ENCODE data around the gene ZNF761. TPM values are rescaled to one million over a fixed set of nuclear protein-coding genes. Genes with fewer than 3 reads are reported as not detected.
"Not testable (repeated sequence)": the region's sequence is repeated elsewhere in the genome, so short reads cannot be mapped to it uniquely, and the experiment has no call there.

ZNF761 gene
- total RNA-seq, 1 experiment from 2014 or later = 32.7 TPM

- not testable (repeated sequence) for H2BK12ac ChIP-seq (ENCODE audit: insufficient read length, low read depth, low read length); H3K4me2 ChIP-seq (ENCODE audit: insufficient read depth, insufficient read length, low read length); H2BK5ac ChIP-seq (ENCODE audit: insufficient read length, low read length); H3K79me1 ChIP-seq (ENCODE audit: insufficient read depth, low read depth, low read length, poor library complexity, severe bottlenecking); H3K27ac ChIP-seq (ENCODE audit: insufficient read length, low read depth, low read length); H2BK120ac ChIP-seq (ENCODE audit: low read depth, low read length, poor library complexity, severe bottlenecking); H3K27me3 ChIP-seq (ENCODE audit: insufficient read depth, low read length); H3K56ac ChIP-seq (ENCODE audit: insufficient read length, low read depth, low read length); H3K79me2 ChIP-seq (ENCODE audit: insufficient read depth, low read length); H3K4me3 Mint-ChIP-seq; H3K27me3 Mint-ChIP-seq (ENCODE audit: low read depth); H3K4me1 ChIP-seq (ENCODE audit: insufficient read depth, low read length); H3K23ac ChIP-seq (ENCODE audit: insufficient read length, low read depth, low read length); DNase-seq; H2BK20ac ChIP-seq (ENCODE audit: low read depth, low read length, poor library complexity, severe bottlenecking); H3K9ac ChIP-seq (ENCODE audit: extremely low read depth, insufficient read length, low read length); H2AK5ac ChIP-seq (ENCODE audit: insufficient read length, low read length); H3K18ac ChIP-seq (ENCODE audit: insufficient read length, low read depth, low read length); H3K14ac ChIP-seq (ENCODE audit: insufficient read depth, low read length); H3K27ac Mint-ChIP-seq; H4K5ac ChIP-seq (ENCODE audit: insufficient read length, low read depth, low read length); H3K4me1 Mint-ChIP-seq; H4K20me1 ChIP-seq (ENCODE audit: control insufficient read depth, insufficient read depth, insufficient read length); H4K8ac ChIP-seq (replicated peaks; ENCODE audit: insufficient read length, low read depth, low read length); H4K91ac ChIP-seq (ENCODE audit: insufficient read length, low read depth, low read length); H3K23me2 ChIP-seq (ENCODE audit: insufficient read length, low read depth, low read length, poor library complexity, severe bottlenecking); H3T11ph ChIP-seq (ENCODE audit: low read length); H3K9me3 ChIP-seq (ENCODE audit: control insufficient read depth, low read depth, low read length); H3K4ac ChIP-seq (ENCODE audit: low read depth, low read length); H2BK15ac ChIP-seq (ENCODE audit: low read depth, low read length); H2AFZ ChIP-seq (ENCODE audit: low read length)
- H3K36me3 Mint-ChIP-seq (ENCODE audit: insufficient read depth in 1 of 3, low read depth in 3 of 3) = peaks cover 14 to 24% (median 23%) of the 10 kb centered on the region in 3 experiments
- no CpG with 5 or more reads among the region's 4 CpGs for WGBS (ENCODE audit: extremely low coverage, insufficient read length, low lambda C conversion rate)
- peaks cover 5 to 13% of the 10 kb centered on the region in 2 experiments; a peak in 3 of 5 replicates for H3K9me3 Mint-ChIP-seq
These were observed 66.2 kb downstream of the ZNF761 start for GRCh38 chr19:53498024-53498395.

GRCh38 chr19:53503151-53503550 lies 71.4 kb downstream of the ZNF761 start:
- not testable (repeated sequence) for H2BK20ac ChIP-seq (ENCODE audit: low read depth, low read length, poor library complexity, severe bottlenecking); H3K79me1 ChIP-seq (ENCODE audit: insufficient read depth, low read depth, low read length, poor library complexity, severe bottlenecking); H3K18ac ChIP-seq (ENCODE audit: insufficient read length, low read depth, low read length); H2AFZ ChIP-seq (ENCODE audit: low read length); H3K23ac ChIP-seq (ENCODE audit: insufficient read length, low read depth, low read length); H2AK5ac ChIP-seq (ENCODE audit: insufficient read length, low read length); H2BK15ac ChIP-seq (ENCODE audit: low read depth, low read length); H2BK120ac ChIP-seq (ENCODE audit: low read depth, low read length, poor library complexity, severe bottlenecking); H3K56ac ChIP-seq (ENCODE audit: insufficient read length, low read depth, low read length); H3K36me3 Mint-ChIP-seq (ENCODE audit: insufficient read depth in 1 of 3, low read depth in 3 of 3); H4K20me1 ChIP-seq (ENCODE audit: control insufficient read depth, insufficient read depth, insufficient read length); H3K23me2 ChIP-seq (ENCODE audit: insufficient read length, low read depth, low read length, poor library complexity, severe bottlenecking); H4K5ac ChIP-seq (ENCODE audit: insufficient read length, low read depth, low read length); H3K27me3 ChIP-seq (ENCODE audit: insufficient read depth, low read length); H3K9me3 ChIP-seq (ENCODE audit: control insufficient read depth, low read depth, low read length); H3T11ph ChIP-seq (ENCODE audit: low read length); H3K9ac ChIP-seq (ENCODE audit: extremely low read depth, insufficient read length, low read length); H3K4me1 ChIP-seq (ENCODE audit: insufficient read depth, low read length); H2BK5ac ChIP-seq (ENCODE audit: insufficient read length, low read length); H3K9me3 Mint-ChIP-seq; H3K79me2 ChIP-seq (ENCODE audit: insufficient read depth, low read length); DNase-seq; H4K8ac ChIP-seq (replicated peaks; ENCODE audit: insufficient read length, low read depth, low read length); H3K14ac ChIP-seq (ENCODE audit: insufficient read depth, low read length); H3K4me3 Mint-ChIP-seq; H2BK12ac ChIP-seq (ENCODE audit: insufficient read length, low read depth, low read length); H3K27me3 Mint-ChIP-seq (ENCODE audit: low read depth); H3K27ac ChIP-seq (ENCODE audit: insufficient read length, low read depth, low read length); H4K91ac ChIP-seq (ENCODE audit: insufficient read length, low read depth, low read length); H3K4ac ChIP-seq (ENCODE audit: low read depth, low read length)
- H3K4me2 ChIP-seq (ENCODE audit: insufficient read depth, insufficient read length, low read length) = peak overlapping the region; percentile 42
- peaks cover 20 to 31% of the 10 kb centered on the region in 2 experiments for H3K4me1 Mint-ChIP-seq
- H3K27ac Mint-ChIP-seq = 0 out of 7 replicates have a peak overlapping the region, but pooled peaks of 1 of the 3 experiments have one; percentile 28
- no CpG with 5 or more reads among the region's 7 CpGs for WGBS (ENCODE audit: extremely low coverage, insufficient read length, low lambda C conversion rate)

All from H9 (cell line).